ENCODE results near the gene RASSF7.

The RASSF7 gene

GRCh38 chr11:586376-587316 is 25.9 kb downstream of the RASSF7 start:
- no peak for DNase-seq (ENCODE audit: low read depth in 2 of 2)

- no peak for DNase-seq (ENCODE audit: low read depth in 2 of 2)
Observed at GRCh38 chr11:587546-587945, 26.8 kb downstream of the RASSF7 start.

DNA sequence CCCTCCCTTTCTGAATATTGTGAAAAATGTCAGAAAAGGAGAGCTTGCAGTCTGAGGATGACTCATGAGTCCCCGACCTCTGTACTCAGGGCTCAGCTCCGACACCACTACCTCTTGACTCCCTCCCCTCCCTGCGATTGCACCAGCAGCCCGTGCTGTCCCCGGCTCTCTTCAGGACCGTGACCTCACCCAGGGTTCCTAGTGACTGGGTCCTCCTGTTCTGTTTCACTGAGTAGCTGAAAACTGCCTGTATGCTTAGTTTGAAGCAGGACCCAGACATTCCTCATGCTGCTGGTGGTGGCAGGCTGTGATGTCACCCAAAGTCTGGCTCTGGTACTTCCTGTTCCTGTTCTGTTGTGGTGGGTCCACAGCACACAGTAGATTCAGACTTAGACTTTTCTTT is 27.2 kb downstream of the RASSF7 start:
- peak; percentile 20 to 23 for DNase-seq (ENCODE audit: low read depth in 2 of 2)

DNA sequence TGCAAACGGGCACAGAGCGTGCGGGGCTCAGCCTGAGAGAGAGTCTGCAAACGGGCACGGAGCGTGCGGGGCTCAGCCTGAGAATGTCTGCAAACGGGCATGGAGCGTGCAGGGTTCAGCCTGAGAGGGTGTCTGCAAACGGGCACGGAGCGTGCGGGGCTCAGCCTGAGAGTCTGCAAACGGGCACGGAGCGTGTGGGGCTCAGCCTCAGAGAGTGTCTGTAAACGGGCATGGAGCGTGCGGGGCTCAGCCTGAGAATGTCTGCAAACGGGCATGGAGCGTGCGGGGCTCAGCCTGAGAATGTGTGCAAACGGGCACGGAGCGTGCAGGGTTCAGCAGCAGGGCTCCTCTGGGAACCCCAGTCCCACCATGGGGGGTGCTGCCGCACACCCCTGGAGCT is 29.0 kb downstream of the RASSF7 start:
- DNase-seq (ENCODE audit: low read depth in 2 of 2) = no peak

- no peak for DNase-seq (ENCODE audit: low read depth in 2 of 2)
Observed at GRCh38 chr11:590997-591396, 30.2 kb downstream of the RASSF7 start.

GRCh38 chr11:592501-592900 is 31.7 kb downstream of the RASSF7 start:
- DNase-seq (ENCODE audit: low read depth in 2 of 2) = no peak

- DNase-seq (ENCODE audit: low read depth in 2 of 2) = no peak
Observed at GRCh38 chr11:592918-593317, 32.1 kb downstream of the RASSF7 start.

DNA sequence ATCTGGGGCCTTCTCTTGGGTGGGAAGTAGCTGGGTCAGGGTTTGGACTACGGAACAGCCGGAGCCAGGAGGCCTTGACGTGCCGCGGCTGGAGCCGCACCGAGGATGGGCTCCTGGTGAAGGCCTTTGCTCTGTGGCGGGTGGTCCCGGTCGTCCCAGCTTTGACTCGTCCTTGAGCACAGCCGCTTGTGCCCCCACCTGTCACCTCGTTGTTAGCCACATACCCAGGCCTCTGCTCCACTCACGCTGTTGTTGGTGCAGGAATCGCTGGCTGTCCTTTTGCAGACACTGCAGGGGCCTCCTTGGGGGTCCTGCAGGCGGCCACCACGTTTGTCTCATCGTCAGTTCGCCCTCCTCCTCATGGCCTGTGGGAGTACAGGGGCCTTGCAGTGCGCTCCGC is 32.6 kb downstream of the RASSF7 start:
- DNase-seq (ENCODE audit: low read depth in 2 of 2) = no peak

GRCh38 chr11:595400-595799 is 34.6 kb downstream of the RASSF7 start:
- no peak for DNase-seq (ENCODE audit: low read depth in 2 of 2)

DNA sequence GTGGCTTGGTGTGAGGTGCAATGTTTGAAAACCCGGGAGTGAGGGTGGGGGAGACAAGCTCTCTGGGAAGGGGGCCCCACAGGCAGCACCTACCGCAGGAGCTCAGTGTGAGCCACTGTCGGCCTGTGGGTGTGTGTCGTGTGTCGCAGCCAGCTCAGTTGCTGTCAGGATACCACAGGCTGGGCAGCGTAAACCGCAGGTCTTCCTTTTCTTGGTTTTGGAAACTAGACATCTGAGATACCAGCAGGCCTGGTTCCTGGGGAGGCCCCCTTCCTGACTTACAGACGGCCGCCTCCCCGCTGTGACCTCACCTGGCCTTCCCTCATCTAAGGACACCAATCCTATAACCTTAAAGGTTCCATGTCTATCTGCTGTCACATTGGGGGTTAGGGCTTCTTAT is 35.6 kb downstream of the RASSF7 start:
- DNase-seq (ENCODE audit: low read depth in 2 of 2) = no peak

- no peak for DNase-seq (ENCODE audit: low read depth in 2 of 2)
Observed at GRCh38 chr11:597166-597725, 36.5 kb downstream of the RASSF7 start.

GRCh38 chr11:598005-598680 is 37.4 kb downstream of the RASSF7 start:
- DNase-seq (ENCODE audit: low read depth in 2 of 2) = no peak

- no peak for DNase-seq (ENCODE audit: low read depth in 2 of 2)
Observed at GRCh38 chr11:601573-602245, 40.9 kb downstream of the RASSF7 start.

GRCh38 chr11:603154-603553 is 42.4 kb downstream of the RASSF7 start:
- DNase-seq (ENCODE audit: low read depth in 2 of 2) = no peak

GRCh38 chr11:605286-606129 is 44.7 kb downstream of the RASSF7 start:
- DNase-seq (ENCODE audit: low read depth in 2 of 2) = no peak

GRCh38 chr11:606245-606644 is 45.5 kb downstream of the RASSF7 start:
- DNase-seq (ENCODE audit: low read depth in 2 of 2) = no peak

DNA sequence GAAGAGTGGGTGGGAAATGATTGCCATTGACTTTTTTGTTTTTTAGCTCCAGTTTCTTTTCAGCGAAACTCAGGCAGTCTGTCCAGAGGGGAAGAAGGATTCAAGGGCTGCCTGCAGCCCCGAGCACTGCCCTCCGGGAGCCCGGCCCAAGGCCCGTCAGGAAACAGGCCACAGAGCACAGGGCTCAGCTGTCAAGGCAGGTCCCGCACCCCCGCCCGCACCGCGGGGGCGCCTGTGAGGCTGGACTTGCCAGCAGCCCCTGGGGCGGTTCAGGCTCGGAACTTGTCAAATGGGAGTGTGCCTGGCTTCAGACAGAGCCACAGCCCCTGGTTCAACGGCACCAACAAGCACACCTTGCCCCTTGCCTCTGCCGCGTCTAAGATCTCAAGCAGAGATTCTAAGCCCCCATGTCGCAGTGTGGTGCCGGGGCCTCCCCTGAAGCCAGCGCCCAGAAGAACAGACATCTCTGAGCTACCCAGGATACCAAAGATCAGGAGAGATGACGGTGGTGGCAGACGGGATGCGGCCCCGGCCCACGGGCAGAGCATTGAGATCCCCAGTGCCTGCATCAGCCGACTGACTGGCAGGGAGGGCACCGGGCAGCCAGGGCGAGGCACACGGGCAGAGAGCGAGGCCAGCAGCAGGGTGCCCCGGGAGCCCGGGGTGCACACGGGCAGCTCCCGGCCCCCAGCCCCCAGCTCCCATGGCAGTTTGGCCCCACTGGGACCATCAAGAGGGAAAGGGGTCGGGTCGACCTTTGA is 46.4 kb downstream of the RASSF7 start:
- DNase-seq (ENCODE audit: low read depth in 2 of 2) = no peak

GRCh38 chr11:607971-608659 is 47.3 kb downstream of the RASSF7 start:
- no peak for DNase-seq (ENCODE audit: low read depth in 2 of 2)

DNA sequence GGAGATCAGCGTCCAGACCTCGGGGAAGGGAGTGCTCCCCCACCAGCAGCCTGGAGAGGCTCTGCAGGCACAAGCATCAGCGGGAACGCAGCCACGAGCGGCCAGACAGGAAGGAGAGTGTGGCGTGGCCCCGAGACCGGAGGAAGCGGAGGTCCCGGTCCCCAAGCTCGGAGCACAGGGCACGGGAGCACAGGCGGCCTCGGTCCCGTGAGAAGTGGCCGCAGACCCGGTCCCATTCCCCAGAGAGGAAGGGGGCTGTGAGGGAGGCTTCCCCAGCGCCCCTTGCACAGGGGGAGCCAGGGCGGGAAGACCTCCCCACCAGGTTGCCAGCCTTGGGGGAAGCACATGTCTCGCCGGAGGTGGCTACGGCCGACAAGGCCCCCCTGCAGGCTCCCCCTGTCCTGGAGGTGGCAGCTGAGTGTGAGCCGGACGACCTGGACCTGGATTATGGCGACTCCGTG is 48.1 kb downstream of the RASSF7 start:
- no peak for DNase-seq (ENCODE audit: low read depth in 2 of 2)

GRCh38 chr11:609341-609811 is 48.6 kb downstream of the RASSF7 start:
- DNase-seq (ENCODE audit: low read depth in 2 of 2) = no peak
